ENCODE data around the gene CAPN15.
"Not testable (repeated sequence)": the region's sequence is repeated elsewhere in the genome, so short reads cannot be mapped to it uniquely, and the experiment has no call there.

CAPN15 gene

DNA sequence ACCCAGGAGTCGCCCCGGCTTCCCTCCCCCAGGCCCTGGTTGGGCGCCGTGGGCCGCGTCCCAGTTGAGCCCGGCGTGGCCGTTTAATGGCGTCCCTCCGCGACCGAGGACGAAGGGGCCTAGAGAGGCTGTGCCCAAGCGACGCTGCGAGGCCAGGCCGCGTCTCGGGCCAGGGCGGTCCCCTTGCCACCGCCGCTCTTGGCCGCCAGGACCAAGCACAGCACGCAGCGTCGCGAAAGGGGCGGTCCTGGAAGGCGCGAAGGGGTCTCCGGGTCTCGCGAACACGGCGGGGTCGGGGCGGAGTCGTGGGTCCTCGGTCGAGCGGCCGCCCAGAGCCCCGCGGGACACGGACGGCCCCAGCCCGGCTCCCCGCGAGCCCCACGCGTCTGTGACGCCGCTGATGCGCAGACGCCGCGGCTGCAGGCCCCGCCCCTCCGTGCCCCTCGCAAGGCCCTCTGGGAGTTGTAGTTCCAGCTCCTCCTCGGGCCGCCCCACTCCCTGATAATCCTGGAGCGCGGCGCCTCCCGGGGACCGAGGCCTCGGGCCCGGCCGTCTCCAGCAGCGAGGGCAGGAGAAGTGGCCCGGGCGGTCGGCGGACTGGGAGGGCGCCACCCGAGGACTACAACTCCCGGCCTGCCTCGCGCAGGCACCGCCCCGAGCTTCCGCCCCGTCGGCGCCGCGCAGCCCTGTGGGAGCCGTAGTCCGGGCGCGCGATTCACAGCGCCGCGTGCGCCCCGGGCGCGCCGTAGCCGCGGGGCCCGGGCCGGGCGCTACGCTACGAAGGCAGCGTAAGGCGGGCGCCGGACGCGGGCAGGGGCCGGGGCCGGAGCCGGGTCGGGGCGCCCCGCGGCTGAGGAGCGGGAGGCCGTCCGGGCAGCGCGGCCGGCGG is at the start of gene CAPN15:
Gene CAPN15, plus strand, starts transcription at position 698 of the 889 bp plus-strand sequence. CDS start 19,127 bp downstream, outside the sequence.
- peak; percentile 61 for DNase-seq (ENCODE audit: low read depth, low spot score)

GRCh38 chr16:478287-478686 is 49.2 kb upstream of the CAPN15 start:
- DNase-seq (ENCODE audit: low read depth, low spot score): not testable (repeated sequence)

DNA sequence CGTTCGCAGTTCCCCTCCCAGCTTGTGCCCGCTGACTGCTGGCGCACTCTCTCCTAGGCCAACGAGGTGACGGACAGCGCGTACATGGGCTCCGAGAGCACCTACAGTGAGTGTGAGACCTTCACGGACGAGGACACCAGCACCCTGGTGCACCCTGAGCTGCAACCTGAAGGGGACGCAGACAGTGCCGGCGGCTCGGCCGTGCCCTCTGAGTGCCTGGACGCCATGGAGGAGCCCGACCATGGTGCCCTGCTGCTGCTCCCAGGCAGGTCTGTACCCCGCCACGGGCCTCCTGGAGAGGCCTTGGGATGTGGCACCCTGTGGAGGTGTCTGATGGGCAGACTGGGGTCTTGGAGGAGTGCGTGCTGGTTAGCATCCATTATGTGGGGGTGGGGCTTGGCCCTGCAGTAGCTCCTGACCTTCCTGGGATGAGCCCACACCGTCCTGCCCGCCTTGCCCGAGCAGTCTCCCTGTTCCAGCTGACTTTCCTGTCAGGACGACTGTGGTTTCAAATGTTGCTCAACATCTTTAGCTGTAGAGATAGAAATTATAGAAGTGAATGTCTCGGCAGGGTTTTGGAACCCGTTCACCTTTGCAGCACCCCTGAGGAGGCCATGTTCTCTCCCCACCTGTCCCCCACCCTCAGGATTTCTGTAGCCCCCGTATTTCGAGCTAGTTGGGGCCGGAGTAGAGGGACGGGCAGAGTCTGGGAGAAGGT is 44.9 kb upstream of the CAPN15 start:
- DNase-seq (ENCODE audit: low read depth, low spot score): no peak

GRCh38 chr16:483341-484075 is 44.0 kb upstream of the CAPN15 start:
- no peak for DNase-seq (ENCODE audit: low read depth, low spot score)

DNA sequence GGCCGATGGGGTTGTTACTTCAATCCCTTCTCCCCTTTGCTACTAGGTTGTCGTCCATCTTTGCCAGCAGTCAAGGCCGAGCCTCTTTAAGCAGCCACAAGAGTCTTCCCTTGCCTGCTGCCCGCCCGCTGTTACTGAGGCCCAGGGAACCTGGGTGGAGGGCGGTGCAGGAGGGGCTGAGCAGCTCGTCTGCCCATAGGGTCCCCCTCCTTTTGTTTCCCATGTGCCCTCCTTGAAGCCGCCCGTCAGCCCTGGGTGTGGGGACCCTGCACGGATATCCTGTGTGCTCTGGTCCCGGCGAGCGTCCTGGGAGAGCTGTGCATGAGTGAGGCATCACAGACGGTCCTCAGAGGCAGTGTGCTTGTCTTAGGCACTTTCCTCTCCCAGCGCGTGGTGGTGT is 37.9 kb upstream of the CAPN15 start:
- DNase-seq (ENCODE audit: low read depth, low spot score): no peak

DNA sequence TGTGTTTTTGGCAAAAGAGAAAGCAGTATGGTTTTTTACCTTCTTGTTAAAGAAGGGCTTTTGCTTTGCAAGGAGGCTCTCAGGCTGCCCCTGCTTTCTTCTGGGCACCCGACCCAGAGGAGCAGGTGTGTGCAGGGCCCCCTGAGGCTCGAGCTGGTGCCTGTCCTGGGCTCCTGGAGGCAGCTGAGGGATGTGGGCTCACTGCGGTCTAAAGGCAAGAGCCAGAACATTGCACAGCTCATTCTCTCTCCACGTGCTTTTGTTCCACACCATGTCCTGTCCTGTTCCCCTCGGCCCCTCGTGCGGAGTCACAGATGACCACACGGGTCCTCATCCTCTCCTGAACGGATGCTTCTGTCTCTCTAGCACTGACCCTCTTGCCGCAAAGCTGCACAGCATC is 36.7 kb upstream of the CAPN15 start:
- no peak for DNase-seq (ENCODE audit: low read depth, low spot score)

DNA sequence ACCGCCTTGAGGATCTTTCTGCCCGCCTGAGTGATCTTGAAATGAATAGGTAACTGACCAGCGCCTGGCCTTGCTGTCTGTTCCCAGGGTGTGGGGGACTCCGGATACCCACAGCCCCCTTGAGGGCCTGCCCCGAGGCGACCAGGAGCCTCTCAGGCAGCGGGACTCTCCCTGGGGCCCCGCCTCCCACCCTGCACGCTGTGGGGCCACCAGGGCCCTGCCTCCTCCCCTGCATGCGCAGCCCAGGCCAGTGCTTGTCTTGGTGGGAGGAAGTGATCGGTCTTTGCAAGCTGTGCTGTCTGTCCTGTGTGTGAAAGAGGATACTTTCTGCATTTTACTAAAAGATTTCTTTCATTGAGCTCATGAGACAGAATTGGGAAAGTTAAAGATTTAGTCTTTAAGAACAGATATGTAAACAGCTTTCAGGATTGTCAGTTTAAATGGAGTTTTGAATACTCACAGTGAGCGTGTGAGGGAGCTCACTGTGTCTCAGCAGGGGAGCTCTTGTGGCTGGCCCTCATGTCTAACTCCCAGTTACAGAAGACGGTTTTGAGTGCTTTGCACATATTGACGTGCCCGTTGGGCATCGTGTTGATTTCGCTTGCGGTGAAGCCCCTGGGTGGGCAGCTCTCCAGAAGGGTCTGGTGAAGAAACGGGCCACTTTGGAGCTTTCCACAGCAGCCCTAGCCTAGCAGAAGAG is 36.1 kb upstream of the CAPN15 start:
- DNase-seq (ENCODE audit: low read depth, low spot score): no peak

- no peak for DNase-seq (ENCODE audit: low read depth, low spot score)
These were observed 35.2 kb upstream of the CAPN15 start for GRCh38 chr16:492211-492875.

DNA sequence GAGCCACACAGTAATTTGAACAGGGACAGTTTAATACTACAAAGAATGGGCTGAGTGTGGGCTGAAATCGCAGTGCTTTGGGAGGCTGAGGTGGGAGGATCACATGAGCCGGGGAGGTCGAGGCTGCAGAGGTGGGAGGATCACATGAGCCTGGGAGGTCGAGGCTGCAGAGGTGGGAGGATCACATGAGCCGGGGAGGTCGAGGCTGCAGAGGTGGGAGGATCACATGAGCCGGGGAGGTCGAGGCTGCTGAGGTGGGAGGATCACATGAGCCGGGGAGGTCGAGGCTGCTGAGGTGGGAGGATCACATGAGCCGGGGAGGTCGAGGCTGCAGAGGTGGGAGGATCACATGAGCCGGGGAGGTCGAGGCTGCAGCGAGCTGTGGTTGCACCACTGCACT is 32.8 kb upstream of the CAPN15 start:
- not testable (repeated sequence) for DNase-seq (ENCODE audit: low read depth, low spot score)

- no peak for DNase-seq (ENCODE audit: low read depth, low spot score)
These were observed 32.3 kb upstream of the CAPN15 start for GRCh38 chr16:495127-495748.

DNA sequence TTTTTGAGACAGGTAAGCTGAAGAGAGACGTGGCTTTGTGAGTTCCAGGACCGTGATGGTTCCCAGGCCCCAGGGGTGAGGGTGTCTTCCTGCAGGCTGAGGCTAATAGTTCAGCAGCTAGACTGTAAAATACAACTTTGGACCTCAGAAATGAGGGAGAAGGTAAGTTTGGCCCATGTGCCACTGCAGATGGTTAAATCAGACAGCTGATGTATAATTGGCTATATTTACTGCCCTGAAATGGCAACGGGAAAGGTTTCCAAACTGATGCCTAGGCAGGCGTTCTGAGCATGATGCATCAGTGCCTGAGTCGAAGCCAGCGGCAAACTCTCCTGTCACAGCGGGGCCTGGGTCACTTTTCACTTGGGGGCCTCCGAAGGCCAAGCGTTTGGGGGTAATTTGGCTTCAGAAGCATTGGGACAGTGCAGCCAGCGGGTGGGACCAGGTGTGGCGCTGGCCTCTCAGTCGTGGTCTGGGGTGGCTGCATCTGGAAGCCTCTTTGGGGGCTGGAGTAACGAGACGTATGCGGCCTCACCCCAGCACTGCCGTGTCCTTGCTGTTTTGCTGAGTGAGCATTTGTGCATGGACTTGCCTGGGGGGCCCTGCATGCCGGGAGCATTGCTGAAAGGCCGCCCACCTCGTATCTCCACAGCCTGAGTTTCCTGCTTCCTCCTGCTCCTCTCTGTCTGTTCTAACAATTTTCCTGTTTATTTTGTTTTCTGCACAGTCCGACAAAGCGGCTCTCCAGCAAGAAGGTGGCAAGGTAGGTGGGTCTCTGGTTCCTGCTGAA is 31.2 kb upstream of the CAPN15 start:
- DNase-seq (ENCODE audit: low read depth, low spot score): no peak

- DNase-seq (ENCODE audit: low read depth, low spot score): no peak
These were observed 30.3 kb upstream of the CAPN15 start for GRCh38 chr16:497258-497657.

DNA sequence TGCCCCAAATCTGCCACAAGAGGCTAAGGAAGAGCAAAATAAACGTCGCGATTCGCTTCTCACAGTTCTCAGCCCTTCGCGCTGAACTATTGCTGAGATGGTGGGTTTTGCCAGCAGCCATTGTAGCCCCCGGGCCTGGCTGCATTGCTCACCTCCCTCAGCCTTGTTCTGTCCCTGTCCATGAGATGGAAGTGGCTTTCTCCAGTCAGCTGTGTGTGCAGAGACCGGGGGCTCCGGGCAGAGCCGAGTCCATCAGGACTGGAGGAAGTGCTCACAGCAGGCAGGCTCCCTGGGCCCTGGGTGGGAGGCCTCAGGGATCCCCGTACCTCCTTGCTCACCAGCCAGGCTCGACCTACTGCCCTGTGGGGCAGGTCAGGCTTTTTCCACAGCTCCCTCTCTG is 27.6 kb upstream of the CAPN15 start:
- DNase-seq (ENCODE audit: low read depth, low spot score): no peak

GRCh38 chr16:500709-501108 is 26.8 kb upstream of the CAPN15 start:
- DNase-seq (ENCODE audit: low read depth, low spot score): no peak

DNA sequence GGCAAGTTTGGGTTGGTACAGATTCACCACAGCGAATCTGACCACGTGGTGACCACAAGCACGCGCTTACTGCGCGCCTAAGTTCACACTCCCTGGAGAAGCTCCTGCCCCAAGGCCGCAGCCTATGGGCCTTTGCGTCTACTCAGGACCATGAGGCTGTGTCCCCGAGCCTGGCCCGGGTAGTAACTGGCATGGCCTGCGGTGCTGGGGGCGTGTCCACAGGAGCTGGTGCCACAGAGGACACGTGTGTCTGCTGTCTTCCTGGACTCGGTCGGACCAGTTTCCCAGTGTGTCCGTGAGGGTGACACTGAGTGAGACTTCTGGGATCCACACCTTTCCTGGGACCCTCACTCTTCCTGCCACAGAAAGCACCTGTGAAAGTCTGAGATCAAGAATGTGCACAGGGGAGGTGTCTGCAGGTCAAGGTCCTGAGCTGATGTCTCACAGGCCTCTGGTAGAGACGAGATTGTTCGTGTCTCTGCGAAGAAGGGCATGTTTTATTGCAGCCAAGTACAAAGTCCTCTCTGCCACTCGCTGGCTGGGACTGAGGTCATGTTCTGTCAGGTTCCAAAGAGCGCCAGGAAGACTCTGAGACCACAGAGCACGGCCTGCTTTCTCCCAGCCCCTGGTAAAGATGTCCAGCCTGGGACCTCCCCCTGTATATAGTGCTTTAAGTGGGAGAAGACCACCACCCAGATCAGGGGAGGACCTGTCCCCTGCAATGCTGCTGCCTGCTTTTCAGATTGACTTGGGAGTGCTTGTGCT is 25.2 kb upstream of the CAPN15 start:
- no peak for DNase-seq (ENCODE audit: low read depth, low spot score)

GRCh38 chr16:503150-504071 is 24.1 kb upstream of the CAPN15 start:
- no peak for DNase-seq (ENCODE audit: low read depth, low spot score)

GRCh38 chr16:505479-506245 is 21.9 kb upstream of the CAPN15 start:
- no peak for DNase-seq (ENCODE audit: low read depth, low spot score)

Measured in activated naive CD8-positive, alpha-beta T cell treated with anti-CD3 and anti-CD28 coated beads, Interleukin-2, amount 50 U/mL, for 16 hours (primary cell).